ENCODE measurements around the gene GALNT17. TPM values are rescaled to one million over a fixed set of nuclear protein-coding genes. Genes with fewer than 3 reads are reported as not detected.
"Not testable (repeated sequence)": the region's sequence is repeated elsewhere in the genome, so short reads cannot be mapped to it uniquely, and the experiment has no call there.

The GALNT17 gene
- total RNA-seq, 1 donor from 2014 or later: 95.3 TPM

GRCh38 chr7:71733107-71733870 is 601.3 kb downstream of the GALNT17 start:
- H3K9me3 ChIP-seq (replicated peaks): no peaks in the 10 kb centered on the region
- TF ChIP-seq, protein P1, sequence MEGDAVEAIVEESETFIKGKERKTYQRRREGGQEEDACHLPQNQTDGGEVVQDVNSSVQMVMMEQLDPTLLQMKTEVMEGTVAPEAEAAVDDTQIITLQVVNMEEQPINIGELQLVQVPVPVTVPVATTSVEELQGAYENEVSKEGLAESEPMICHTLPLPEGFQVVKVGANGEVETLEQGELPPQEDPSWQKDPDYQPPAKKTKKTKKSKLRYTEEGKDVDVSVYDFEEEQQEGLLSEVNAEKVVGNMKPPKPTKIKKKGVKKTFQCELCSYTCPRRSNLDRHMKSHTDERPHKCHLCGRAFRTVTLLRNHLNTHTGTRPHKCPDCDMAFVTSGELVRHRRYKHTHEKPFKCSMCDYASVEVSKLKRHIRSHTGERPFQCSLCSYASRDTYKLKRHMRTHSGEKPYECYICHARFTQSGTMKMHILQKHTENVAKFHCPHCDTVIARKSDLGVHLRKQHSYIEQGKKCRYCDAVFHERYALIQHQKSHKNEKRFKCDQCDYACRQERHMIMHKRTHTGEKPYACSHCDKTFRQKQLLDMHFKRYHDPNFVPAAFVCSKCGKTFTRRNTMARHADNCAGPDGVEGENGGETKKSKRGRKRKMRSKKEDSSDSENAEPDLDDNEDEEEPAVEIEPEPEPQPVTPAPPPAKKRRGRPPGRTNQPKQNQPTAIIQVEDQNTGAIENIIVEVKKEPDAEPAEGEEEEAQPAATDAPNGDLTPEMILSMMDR (IDR thresholded peaks at IDR 0.05; ENCODE audit: borderline replicate concordance): peak; percentile 90
- no peak overlapping the region for H3K27ac ChIP-seq (replicated peaks)
- H3K4me3 ChIP-seq: peak overlapping the region; percentile 53
- intact Hi-C loops (cut with micrococcal nuclease): no loop called here
- no peaks in the 10 kb centered on the region for H3K4me1 ChIP-seq
- no peaks in the 10 kb centered on the region for H3K36me3 ChIP-seq
- H3K27me3 ChIP-seq (ENCODE audit: low read depth): peaks cover 12% of the 10 kb centered on the region
- peak; percentile 72 for DNase-seq

GRCh38 chr7:71735961-71736556 is 604.1 kb downstream of the GALNT17 start:
- TF ChIP-seq, protein P1 (IDR thresholded peaks at IDR 0.05; ENCODE audit: borderline replicate concordance): peak; percentile 91
- DNase-seq: no peak
- H3K36me3 ChIP-seq: no peaks in the 10 kb centered on the region
- peaks cover 12% of the 10 kb centered on the region for H3K27me3 ChIP-seq (ENCODE audit: low read depth)
- no peaks in the 10 kb centered on the region for H3K4me1 ChIP-seq
- no peak overlapping the region for H3K27ac ChIP-seq (replicated peaks)
- intact Hi-C loops (cut with micrococcal nuclease): loop anchor here (5.0 kb wide), 1 partner anchor 879 kb away; no protein-coding TSS in a partner anchor
- no peak overlapping the region for H3K4me3 ChIP-seq
- H3K9me3 ChIP-seq (replicated peaks): no peaks in the 10 kb centered on the region

DNA sequence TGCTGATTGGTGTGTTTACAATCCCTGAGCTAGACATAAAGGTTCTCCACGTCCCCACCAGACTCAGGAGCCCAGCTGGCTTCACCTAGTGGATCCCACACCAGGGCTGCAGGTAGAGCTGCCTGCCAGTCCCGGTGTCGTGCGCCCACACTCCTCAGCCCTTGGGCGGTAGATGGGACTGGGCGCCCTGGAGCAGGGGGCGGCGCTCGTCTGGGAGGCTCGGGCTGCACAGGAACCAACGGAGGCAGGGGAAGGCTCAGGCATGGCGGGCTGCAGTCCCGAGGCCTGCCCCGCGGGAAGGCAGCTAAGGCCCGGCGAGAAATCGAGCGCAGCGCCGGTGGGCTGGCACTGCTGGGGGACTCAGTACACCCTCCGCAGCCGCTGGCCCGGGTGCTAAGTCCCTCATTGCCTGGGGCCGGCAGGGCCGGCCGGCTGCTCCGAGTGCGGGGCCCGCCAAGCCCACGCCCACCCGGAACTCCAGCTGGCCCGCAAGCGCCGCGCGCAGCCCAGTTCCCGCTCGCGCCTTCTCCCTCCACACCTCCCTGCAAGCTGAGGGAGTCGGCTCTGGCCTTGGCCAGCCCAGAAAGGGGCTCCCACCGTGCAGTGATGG is 606.1 kb downstream of the GALNT17 start:
- peaks cover 12% of the 10 kb centered on the region for H3K27me3 ChIP-seq (ENCODE audit: low read depth)
- not testable (repeated sequence) for DNase-seq; H3K27ac ChIP-seq (replicated peaks); H3K4me3 ChIP-seq; H3K9me3 ChIP-seq (replicated peaks); H3K4me1 ChIP-seq; H3K36me3 ChIP-seq
- intact Hi-C loops (cut with micrococcal nuclease): loop anchor here (5.0 kb wide), 1 partner anchor 881 kb away; no protein-coding TSS in a partner anchor

- no peak for DNase-seq
- H3K9me3 ChIP-seq (replicated peaks): no peaks in the 10 kb centered on the region
- H3K27me3 ChIP-seq (ENCODE audit: low read depth): peaks cover 5% of the 10 kb centered on the region
- TF ChIP-seq, protein P1 (IDR thresholded peaks at IDR 0.05; ENCODE audit: borderline replicate concordance): no peak
- no peaks in the 10 kb centered on the region for H3K36me3 ChIP-seq
- H3K4me3 ChIP-seq: no peak overlapping the region
- H3K27ac ChIP-seq (replicated peaks): no peak overlapping the region
- H3K4me1 ChIP-seq: no peaks in the 10 kb centered on the region
- intact Hi-C loops (cut with micrococcal nuclease): loop anchor here (5.0 kb wide), 1 partner anchor 882 kb away; no protein-coding TSS in a partner anchor
These were observed 607.7 kb downstream of the GALNT17 start for GRCh38 chr7:71739520-71740173.

DNA sequence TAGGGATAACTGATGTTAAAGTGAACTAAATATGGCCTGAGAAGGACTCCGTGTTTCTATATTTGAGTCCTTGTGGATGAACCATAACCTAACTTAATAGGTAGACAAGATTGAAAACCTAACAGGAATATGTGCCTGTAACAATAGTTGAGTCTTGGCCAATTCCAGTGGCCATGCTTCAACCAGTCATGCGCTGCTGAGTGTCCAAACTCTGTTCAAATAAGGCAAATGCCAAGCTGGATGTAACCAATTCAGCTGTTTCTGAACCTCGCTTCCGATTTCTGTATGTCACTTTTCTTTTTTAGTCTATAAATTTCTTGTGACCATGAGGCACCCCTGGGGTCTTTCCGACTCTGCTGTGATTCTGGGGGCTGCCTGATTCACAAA is 608.2 kb downstream of the GALNT17 start:
- Histone ChIP-seq H3K4me3 (no peak overlapping the region), H3K27me3 (ENCODE audit: low read depth) (peaks cover 1% of the 10 kb centered on the region), H3K36me3 (no peaks in the 10 kb centered on the region), H3K9me3 (replicated peaks) (no peaks in the 10 kb centered on the region), H3K4me1 (no peaks in the 10 kb centered on the region), H3K27ac (replicated peaks) (no peak overlapping the region)
- DNase-seq: no peak
- TF ChIP-seq, protein P1 (IDR thresholded peaks at IDR 0.05; ENCODE audit: borderline replicate concordance): no peak
- intact Hi-C loops (cut with micrococcal nuclease): no loop called here
